DLD1 (cell line): ENCODE measurements around the gene SKOR1.

Experiments used
- in situ Hi-C: cut with HindIII; loops from 2 replicates; pipeline ENCODE4 v1.10.0; 2017; ENCODE audit warnings: low sequenced_read_pairs

Gene SKOR1

DNA sequence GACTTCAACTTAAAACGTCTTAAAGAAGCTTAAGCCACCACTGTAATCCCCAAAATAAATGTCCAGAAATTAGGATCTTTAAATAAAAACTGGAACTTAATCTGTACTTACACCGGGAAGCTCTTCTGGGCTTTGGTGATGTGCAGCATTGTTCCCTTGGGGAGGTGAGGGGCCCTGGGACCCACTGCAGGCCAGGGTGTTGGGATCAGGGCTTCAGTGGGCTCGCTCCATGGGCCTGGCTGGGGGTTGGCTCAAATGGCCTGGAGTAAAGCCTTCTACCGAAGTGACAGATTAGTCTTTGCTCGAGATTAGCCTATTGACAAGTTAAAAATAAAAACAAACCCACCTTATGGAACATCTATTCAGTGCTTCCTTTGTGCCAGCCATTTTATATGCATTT, 20.7 kb downstream of the SKOR1 start:
- in situ Hi-C loops: no loop called here

DNA sequence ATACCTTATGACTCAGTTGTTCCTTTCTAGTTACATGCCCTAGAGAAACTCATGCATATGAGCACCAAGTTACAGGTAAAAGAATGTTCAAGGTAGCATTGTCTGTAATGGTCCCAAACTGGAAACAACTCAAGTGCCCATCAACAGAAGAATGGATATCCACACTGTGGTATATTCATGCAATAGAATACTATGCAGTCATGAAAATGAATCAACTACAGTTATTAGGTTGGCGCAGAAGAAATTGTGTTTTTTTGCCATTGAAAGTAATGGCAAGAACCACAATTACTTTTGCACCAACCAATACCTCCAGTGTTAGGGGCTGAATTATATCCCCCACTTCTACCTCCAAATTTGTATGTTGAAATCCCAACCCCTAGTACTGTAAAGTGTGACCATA, 24.2 kb downstream of the SKOR1 start:
- in situ Hi-C loops: no loop called here

DNA sequence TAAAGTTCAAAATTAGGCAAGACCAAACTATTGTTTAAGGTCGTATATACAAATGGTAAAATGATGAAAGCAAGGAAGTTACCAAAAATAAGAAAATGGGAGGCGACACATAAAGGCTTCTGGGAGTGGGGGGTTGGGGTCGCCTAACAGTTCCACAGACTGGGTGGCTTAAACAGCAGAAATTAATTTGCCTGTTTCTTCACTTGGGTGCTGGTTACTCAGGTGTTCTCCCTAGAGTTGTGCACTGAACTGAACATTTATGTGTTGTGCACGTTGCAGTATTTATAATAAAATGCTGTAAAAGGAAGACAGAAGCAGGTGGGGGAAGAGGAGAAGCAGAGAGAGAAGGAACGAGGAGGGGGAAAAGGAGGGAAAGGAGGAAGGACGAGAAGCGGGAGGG, 25.0 kb downstream of the SKOR1 start:
- in situ Hi-C loops: no loop called here

DNA sequence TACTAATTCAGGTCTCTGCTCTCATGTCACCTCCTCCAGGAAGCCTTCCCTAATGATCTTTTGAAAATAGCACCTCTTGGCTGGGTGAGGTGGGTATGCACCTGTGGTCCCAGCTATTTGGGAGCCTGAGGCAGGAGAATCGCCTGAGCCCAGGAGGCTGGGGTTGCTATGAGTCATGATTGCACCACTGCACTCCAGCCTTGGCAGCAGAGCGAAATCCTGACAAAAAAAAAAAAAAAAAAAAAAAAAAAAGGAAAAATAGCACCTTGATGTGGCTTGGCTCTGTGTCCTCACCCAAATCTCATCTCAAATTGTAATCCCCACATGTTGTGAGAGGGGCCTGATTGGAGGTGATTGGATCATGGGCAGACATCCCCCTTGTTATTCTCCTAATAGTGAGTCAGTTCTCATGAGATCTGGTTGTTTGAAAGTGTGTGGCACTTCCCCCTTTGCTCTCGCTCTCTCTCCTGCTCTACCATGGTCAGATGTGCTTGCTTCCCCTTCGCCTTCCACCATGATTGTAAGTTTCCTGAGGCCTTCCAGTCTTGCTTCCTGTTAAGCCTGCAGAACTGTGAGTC, 25.8 kb downstream of the SKOR1 start:
- in situ Hi-C loops: no loop called here

DNA sequence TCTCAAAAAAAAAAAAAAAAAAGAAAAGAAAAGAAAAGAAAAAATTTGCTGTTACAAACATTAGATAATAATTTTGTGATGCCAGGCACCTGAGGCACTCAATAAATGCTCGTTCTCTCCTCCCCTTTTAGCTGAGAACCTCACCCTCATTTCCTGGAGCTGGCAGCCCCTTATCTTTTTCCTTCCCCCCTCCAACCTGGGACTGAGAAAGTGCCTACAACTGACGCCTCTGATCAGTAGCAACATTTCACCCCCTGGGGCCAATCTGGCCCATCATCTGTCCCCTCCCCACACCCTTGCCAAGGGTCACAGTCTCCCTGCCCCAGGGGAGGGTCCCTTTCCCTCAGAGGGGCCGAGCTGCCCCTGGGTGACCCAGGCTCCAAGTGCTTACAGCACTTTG, 27.1 kb downstream of the SKOR1 start:
- in situ Hi-C loops: no loop called here

DNA sequence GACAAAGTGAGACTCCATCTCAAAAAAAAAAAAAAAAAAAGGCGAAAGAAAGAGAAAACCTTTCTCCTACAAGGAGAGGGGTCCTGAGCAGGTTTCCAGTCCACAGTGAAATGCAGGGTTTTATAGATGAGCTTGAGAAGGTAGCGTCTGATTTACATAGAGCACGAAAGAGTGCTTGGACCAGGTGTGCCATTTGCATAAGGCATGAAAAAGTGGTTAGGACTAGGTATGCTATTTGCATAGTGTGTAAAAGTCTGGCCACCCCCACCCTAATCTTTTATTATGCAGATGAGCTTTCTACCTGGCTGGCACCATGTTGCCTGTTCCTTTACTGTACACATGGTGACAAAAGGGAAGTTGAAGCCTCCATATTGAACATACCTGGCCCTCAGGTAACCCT, 28.1 kb downstream of the SKOR1 start:
- in situ Hi-C loops: no loop called here

DNA sequence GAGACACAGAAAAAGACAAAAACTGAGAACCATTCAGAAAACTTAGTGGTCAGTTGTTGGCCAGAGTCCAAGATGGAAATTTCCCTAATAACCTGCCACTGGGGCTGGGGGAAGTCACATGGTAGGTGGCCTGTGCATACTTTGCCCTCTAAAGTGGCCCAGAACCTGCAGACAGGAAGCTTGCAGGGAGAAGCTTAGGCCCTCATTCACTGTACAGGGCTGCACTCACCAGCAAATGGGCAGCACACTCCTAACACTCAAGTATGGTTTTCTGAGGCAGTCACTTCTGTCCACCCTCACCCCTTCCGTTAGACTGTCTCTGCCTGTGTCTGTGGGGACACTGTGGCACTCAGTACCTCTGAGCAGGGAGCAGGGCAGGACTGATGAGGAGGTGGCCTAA, 29.0 kb downstream of the SKOR1 start:
- in situ Hi-C loops: no loop called here

DNA sequence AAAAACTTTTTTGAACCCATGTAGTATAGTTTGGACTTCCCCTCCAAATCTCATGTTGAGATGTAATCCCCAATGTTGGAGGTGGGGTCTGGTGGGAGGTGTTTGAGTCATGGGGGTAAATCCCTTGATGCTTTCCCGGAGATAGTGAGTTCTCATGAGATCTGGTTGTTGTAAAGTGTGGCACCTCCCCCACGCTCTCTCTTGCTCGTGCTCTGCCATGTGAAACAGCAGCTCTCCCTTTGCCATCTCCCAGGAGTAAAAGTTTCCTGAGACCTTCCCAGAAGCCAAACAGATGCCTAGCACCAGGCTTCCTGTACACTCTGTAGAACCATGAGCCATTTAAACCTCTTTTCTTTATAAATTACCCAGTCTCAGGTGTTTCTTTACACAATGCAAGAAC, 30.5 kb downstream of the SKOR1 start:
- in situ Hi-C loops: no loop called here

DNA sequence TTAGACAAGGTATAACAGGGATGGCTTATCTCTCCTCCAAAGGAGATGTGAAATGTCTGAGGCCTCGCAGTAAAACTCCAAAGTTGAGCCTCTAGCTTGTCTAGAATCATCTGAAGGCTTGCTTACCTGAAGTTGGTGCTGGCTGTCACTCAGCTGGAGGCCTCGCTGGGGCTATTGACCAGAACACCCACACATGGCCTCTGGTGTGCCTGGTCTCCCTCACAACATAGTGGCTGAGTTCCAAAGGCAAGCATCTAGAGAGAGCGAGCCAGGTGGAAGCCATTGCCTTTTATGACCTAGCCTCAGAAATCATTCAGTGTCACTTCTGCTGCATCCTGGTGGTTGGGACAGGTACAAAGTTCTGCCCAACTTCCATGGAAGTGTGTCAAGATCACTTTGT, 31.9 kb downstream of the SKOR1 start:
- in situ Hi-C loops: no loop called here

DNA sequence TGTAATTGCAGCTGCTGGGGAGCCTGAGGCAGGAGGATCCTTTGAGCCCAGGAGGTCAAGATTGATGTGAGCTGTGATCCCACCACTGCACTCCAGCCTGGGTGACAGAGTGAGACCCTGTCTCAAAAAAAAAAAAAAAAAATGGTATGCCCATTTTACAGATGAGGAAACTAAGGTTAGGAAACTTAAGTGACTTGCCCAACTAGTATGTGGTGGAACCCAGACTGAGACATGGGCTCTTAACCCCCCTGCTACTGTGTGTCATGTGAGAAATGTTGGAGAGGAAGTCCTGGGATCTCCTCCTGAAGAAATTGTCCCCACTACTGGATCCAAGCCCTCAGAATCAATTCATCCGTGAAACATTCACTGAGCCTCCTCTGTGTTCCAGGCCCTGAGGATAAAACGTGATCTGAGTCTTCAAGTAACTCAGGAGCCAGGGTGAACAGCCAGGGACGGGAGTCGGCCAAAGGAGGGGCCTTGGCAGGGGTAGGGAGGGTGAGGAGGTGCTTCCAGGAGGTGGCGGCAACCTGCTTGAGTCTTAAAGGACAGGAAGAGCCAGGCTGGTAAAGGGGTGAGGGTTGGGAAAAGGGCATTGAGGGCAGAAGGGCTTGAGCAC, 34.1 kb downstream of the SKOR1 start:
- in situ Hi-C loops: no loop called here

DNA sequence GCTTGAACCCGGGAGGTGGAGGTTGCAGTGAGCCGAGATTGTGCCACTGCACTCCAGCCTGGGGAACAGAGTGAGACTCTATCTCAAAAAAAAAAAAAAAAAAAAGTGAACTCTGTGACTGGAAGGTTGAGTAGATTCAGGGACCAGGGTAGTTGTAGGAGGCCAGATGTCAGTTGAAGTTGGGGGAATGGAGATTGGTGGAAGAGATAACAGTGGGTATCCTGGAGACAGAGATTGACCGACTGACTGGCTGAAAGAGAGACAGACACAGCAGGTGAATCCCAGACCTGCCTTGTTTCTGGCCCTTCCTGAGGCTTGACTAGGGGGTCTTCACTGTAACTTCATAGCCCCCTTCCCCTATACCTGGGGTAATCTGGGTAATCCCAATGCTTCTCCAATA, 36.7 kb downstream of the SKOR1 start:
- in situ Hi-C loops: no loop called here

DNA sequence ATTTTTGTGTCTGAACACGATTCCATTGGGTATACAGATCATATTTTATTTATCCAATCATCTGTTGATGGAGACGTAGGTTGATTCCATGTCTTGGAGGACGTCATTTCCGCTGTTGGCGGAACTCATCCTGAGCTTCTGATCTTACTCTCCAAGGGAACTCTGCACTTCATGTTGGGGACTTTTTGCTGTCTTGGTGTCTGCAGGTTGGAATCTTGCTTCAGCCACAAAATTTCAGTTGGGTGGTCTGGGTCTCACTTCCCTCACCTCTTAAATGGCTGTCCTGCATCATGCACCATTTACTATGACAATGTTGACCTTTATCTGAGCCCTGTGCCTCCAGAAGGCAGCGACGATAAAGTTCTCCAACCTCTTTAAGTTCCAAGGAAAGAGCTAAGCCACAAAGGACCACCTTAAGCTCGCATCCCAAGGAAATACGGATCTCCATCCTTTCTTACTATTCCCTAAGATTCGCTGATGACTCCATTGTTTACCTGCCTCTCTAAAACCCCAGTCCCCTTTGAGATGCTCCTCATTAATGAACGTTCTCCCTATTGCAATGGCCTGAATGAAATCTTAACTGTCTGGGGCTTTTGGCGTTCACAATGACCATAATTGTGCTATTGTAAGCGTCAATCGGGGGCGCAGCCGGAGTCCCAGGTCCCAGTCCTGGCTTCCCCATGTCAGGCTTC, 37.6 kb downstream of the SKOR1 start:
- in situ Hi-C loops: no loop called here

DNA sequence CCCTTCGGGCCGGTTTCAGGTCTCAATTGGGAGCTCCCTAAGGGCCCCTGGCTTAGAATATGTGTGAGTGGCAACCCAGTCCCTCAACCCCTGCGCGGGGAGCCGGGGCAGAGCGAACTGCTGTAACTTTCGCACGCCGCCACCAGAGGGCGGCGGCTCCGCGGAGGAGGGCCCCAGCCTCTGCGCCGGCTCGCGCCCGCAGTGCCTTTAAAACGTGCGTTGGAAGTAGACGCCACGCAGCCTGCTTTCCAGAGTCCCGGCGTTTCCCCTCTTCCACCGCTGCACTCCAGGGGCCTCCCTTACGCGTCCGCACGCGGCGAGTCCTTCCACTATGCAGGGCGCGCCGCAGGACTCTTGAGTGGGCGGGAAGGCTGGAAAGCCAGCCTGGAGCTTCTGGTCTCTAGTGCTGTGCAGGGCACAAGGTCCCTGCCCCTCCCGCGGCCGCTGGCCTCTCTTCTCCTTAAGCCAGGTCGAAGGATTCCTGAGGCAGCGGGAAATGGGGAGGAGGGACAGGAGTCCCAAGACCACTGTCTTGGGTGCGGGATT, 38.2 kb downstream of the SKOR1 start:
- in situ Hi-C loops: no loop called here

DNA sequence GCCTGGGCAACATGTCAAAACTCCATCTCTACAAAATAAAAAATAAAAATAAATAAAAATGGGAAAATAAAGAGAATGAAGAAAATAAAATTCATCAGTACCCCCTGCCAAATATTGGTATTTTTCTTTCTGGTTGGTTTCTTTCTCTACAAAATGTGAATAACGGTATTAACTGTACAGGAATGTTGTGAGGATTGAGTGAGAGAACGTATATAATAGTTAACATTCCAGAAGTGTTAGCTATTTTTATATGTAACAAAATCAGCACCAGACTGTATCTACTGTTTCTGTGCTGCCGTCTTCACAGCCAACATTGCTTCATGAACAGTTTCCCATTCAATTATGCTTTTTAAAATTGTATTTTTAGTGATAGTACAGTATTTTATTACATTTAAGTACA, 40.0 kb downstream of the SKOR1 start:
- in situ Hi-C loops: no loop called here

DNA sequence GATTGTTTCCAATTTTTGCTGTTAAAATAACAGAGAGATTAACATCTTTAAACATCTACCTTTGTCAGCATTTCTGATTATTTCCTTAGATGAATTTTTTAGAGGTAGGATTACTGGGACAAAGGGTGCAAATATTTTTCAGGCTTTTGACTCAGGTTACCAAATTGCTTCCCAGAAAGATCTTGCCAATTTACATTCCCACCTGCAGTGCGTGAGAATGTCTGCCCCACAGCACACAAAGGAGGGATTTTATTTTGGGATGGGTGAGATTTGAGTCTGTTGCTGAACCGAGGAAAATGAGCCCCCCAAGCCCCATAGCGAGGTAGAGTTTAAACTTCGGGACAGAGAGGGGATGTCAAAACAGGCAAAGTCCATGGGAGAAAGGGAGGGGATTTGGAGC, 40.5 kb downstream of the SKOR1 start:
- in situ Hi-C loops: no loop called here

DNA sequence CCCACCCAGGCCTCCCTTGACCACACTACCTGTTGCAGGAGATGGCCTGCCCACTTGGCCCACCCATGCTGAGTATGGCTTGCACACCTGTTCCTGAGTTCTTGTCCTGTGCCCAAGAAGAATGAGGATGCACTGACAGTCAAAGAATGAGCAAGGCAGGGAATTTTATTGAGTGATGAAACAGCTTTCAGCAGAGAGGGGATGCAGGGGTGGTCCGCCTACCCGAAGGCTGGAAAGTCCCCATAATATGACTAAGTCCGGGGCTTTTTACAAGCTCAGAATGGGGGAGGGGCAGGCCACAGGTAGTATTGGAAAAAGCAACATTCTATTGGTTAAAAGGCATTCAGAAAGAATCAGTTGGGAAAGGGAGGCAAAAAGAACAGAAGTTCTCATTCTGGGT, 44.4 kb downstream of the SKOR1 start:
- in situ Hi-C loops: no loop called here

DNA sequence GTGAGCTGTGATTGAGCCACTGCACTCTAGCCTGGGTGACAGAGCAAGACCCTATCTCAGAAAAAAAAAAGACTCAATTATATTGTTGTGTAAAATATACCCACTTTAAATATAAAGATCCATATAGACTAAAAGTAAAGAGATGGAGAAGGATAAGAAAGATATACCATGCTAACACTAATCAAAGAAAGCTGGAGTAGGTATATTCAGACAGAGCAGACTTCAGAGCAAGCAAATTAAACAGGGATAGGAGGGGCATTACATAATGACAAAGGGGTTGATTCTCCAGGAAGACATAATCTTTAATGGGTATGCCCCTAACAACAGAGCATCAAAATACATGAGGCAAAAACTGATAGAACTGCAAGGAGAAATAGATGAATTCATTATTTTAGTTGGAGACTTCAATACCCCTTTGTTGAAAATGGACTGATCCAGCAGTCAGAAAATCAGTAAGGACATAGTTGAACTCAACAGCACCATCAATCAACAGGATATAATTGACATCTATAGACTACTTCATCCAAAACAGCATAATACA, 45.6 kb downstream of the SKOR1 start:
- in situ Hi-C loops: no loop called here

DNA sequence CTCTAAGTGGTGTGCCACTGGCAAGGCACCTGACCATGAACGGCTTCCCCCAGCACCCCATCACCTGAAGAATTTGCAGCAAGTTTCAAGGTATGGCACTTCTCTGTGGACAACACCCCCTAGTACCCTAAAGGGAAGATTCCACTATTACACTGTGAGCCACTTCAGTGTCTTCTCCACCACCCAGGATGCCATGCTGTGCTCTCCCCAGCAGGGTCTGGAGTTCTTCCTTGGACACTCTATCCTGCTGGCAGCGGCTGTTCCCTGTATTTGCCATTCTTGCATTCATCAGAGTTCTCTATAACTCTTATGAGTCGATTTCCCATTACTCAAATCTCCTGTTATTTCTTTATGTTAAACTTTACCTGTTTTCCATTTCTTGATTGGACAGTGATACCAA, 48.5 kb downstream of the SKOR1 start:
- in situ Hi-C loops: no loop called here

DNA sequence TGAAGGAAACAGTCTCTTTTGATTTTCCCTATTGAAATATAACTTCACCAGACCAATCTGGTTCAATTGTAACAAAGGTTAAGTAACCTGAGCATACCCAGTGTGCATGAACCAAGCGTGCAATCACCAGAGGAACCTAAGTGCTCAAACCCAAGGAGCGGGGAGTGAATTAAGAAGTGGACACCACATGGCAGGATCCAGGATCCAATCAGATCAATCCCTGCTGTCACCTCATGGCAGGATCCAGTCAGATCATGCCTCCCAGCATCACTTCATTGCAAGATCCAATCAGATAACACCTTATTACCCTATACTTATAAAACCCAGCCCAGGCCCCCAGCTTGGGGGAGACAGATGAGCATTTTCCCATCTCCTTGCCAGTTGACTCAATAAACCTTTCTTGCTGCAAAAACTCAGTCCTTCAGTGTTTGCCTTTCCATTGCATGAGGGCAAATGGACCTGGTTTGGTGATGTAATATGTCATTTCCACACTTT, 53.5 kb downstream of the SKOR1 start:
- in situ Hi-C loops: no loop called here

DNA sequence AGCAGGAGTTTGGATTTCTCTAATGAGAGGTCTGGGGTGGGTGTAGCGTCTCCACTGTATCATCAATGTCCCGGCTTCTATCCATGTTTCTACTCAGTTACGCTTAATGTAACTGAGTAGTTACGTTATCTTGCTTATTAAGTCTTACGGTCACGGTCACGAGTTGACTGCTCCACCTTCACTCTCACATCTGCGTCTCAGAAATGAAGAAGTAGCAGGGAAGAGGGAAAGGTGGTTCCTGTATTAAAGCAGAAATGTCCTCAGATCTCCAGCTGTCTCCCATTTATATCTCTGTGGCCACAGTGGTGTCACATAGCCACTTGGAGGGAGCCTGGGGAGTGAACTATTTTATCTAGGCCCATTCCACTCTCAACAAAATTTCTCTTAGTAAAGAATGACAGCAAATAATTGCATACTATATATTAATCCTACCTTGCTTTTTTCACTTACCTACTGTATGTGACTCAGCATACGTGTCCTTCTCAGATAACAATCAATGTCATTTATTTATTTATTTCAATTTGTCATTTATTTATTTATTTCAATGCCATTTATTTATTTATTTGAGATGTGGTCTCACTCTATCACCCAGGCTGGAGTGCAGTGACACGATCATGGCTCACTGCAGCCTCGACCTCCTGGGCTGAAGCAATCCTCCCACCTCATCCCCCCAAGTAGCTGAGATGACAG, 54.3 kb downstream of the SKOR1 start:
- in situ Hi-C loops: no loop called here

DNA sequence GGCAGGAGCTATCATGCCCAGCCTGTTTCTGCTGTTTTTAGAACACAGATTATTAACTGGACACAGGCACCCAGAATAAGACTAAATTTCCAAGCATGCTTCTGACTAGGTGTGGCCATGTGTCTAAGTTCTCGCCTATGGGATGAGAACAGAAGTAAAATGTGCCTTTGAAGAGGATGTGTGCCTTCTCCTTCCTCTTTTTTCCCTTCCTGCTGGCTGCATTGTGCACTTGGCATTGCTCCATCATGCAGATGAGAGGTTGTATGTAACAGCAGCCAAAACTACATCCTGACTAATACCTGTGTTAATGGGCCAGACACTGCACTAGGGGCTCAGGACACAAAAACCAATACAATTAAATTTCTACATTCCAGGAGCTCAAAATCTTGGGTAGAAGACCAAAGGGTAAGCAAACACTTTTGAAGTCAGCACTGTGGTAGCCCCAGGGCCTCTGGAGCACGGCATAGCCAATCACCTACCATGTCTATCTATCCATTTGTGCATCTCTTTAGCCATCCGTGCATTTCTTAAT, 55.4 kb downstream of the SKOR1 start:
- in situ Hi-C loops: no loop called here
